Lower leg skin (tissue), 3 donors: ENCODE measurements around the gene ABI1.

ENCODE experiments used
- POLR2A ChIP-seq, 2 donors: fragments of 450-650 bp; IDR thresholded peaks; one replicate each; pipeline ENCODE4 v1.6.1; 2016 to 2017; ENCODE audit warnings: antibody characterized with exemption in 2 of 2, mild to moderate bottlenecking in 1 of 2, moderate library complexity in 1 of 2
- TF ChIP-seq, protein P1 (sequence below), 3 donors: fragments of 450-650 bp; IDR thresholded peaks; one replicate each; pipeline ENCODE4 v1.5.1; 2016; ENCODE audit warnings: antibody characterized with exemption in 3 of 3, mild to moderate bottlenecking in 3 of 3, moderate library complexity in 2 of 3

GRCh38 chr10:26714415-26715136, 146.2 kb downstream of the ABI1 start:
- TF ChIP-seq, protein P1, sequence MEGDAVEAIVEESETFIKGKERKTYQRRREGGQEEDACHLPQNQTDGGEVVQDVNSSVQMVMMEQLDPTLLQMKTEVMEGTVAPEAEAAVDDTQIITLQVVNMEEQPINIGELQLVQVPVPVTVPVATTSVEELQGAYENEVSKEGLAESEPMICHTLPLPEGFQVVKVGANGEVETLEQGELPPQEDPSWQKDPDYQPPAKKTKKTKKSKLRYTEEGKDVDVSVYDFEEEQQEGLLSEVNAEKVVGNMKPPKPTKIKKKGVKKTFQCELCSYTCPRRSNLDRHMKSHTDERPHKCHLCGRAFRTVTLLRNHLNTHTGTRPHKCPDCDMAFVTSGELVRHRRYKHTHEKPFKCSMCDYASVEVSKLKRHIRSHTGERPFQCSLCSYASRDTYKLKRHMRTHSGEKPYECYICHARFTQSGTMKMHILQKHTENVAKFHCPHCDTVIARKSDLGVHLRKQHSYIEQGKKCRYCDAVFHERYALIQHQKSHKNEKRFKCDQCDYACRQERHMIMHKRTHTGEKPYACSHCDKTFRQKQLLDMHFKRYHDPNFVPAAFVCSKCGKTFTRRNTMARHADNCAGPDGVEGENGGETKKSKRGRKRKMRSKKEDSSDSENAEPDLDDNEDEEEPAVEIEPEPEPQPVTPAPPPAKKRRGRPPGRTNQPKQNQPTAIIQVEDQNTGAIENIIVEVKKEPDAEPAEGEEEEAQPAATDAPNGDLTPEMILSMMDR (IDR thresholded peaks at IDR 0.05), result no peak
- TF ChIP-seq POLR2A (IDR thresholded peaks at IDR 0.05), result no peak
